Mesothelial cell of epicardium (in vitro differentiated cells): ENCODE measurements around the gene ZMYM2. TPM values are rescaled to one million over a fixed set of nuclear protein-coding genes. Genes with fewer than 3 reads are reported as not detected.
"Not testable (repeated sequence)": the region's sequence is repeated elsewhere in the genome, so short reads cannot be mapped to it uniquely, and the experiment has no call there.

Experiments used
- DNase-seq, 2 experiments: peaks; one replicate each; pipeline ENCODE4 v3.0.0; 2021; ENCODE audit warnings: low spot score in 2 of 2; ENCODE audit not compliant: unreplicated experiment in 2 of 2
- H3K27ac Mint-ChIP-seq: 2 replicates; pipeline ENCODE4 v1.8.0; 2021; ENCODE audit warnings: mixed read lengths
- H3K27me3 Mint-ChIP-seq: 2 replicates; pipeline ENCODE4 v1.8.0; 2021; ENCODE audit warnings: low read depth, mixed read lengths
- H3K36me3 Mint-ChIP-seq: 2 replicates; pipeline ENCODE4 v1.8.0; 2021; ENCODE audit warnings: mixed read lengths
- H3K4me1 Mint-ChIP-seq: 2 replicates; pipeline ENCODE4 v1.8.0; 2021; ENCODE audit warnings: mixed read lengths
- H3K4me3 Mint-ChIP-seq: 2 replicates; pipeline ENCODE4 v1.8.0; 2021; ENCODE audit warnings: mild to moderate bottlenecking, moderate library complexity, mixed read lengths
- H3K9me3 Mint-ChIP-seq: 2 replicates; pipeline ENCODE4 v1.8.0; 2021; ENCODE audit warnings: mixed read lengths
- CTCF ChIP-seq: fragments of 200-600 bp; sonication (generic); IDR thresholded peaks from one replicate; pipeline ENCODE4 v1.5.0; 2021; ENCODE audit warnings: antibody characterized with exemption; ENCODE audit not compliant: unreplicated experiment
- total RNA-seq: library from RNA; stranded (reverse); gene quantifications from 3 replicates; pipeline ENCODE4 v1.2.1, GENCODE V29; 2021

ZMYM2 gene
- total RNA-seq, 1 donor from 2014 or later = 208 TPM

DNA sequence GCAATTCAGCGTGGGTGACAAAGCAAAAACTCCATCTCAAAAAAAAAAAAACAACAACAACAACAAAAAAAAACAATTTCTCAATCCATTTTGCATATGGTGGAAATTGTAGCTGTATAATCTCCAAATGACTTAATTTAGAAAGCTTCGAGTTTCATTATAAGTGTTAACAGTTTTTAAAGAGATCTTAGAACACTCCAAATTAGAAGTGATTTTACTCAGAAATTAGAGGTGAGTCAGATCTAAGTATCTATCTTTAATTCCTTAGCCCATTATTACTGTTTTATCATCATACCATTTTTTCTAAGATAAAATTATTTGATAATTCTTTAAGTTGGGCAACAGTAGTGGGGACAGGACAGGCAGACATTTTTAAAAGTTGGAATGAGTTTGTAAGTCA lies 60.5 kb downstream of the ZMYM2 start:
- Mint-ChIP-seq H3K36me3 (peaks cover 58% of the 10 kb centered on the region), H3K27me3 (no peaks in the 10 kb centered on the region), H3K4me1 (peaks cover 12% of the 10 kb centered on the region), H3K4me3 (no peak overlapping the region), H3K9me3 (peaks cover 35% of the 10 kb centered on the region), H3K27ac (no peak overlapping the region)
- DNase-seq = no peak
- no peak for TF ChIP-seq CTCF

DNA sequence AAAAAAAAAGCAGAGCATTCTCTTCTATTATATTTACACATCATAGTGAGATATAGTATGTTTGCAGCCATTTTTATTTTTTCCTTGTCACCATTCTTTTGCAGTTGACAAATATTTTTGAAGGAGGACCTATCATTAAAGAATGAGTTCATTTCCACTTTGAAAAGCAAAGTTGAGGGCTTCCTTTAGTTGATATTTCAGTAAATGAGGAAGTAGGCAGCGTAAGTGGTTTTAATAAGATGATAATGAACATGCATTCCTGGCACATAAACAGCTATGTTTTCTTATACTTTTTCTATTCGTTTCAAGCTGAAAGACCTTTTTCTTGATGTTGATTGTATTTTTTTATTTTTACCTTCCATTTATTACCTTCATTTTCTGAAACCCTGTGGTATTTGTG lies 66.2 kb downstream of the ZMYM2 start:
- no peaks in the 10 kb centered on the region for H3K9me3 Mint-ChIP-seq
- DNase-seq = no peak
- no peak for TF ChIP-seq CTCF
- H3K36me3 Mint-ChIP-seq = peaks cover 34% of the 10 kb centered on the region
- H3K27me3 Mint-ChIP-seq = no peaks in the 10 kb centered on the region
- no peak overlapping the region for H3K27ac Mint-ChIP-seq
- H3K4me1 Mint-ChIP-seq = peaks cover 12% of the 10 kb centered on the region
- no peak overlapping the region for H3K4me3 Mint-ChIP-seq

DNA sequence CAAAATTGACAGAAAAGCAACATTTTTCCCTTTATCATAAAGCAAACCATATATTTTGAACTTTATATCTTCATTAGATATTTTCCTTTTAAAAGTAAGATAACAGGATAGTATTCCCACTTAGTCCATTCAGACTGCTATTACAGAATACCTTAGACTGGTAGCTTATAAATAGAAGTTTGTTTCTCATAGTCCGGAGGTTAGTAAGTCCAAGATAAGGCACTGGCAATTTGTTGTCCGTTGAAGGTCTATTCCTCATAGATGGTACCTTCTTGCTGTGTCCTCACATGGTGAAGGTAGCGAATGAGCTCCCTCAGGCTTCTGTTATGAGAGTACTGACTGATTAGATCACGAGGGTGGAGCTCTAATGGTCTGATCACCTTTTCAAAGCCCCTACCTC lies 70.4 kb downstream of the ZMYM2 start:
- no peaks in the 10 kb centered on the region for H3K9me3 Mint-ChIP-seq
- no peak for TF ChIP-seq CTCF
- no peak overlapping the region for H3K27ac Mint-ChIP-seq
- no peaks in the 10 kb centered on the region for H3K4me1 Mint-ChIP-seq
- H3K27me3 Mint-ChIP-seq = no peaks in the 10 kb centered on the region
- H3K36me3 Mint-ChIP-seq = peaks cover 40% of the 10 kb centered on the region
- no peak overlapping the region for H3K4me3 Mint-ChIP-seq
- no peak for DNase-seq

DNA sequence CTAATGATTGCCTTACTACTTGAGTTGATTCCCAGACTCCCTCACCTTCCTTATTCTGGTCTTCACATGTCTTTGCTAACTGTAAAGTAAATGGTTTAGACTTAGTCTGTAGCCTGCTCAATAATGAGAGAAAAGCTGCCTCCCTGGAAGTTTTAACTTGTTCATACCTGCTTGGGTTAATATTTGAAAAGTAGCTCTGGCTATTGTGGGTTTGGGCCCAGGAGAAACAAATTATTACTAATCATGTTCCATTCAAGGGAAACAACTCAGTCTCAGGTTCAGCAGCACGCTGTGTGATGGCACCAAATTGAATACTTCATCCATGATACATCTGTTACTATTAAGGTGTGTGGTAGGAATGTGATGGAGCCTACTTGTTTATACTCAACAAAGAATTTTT lies 75.0 kb downstream of the ZMYM2 start:
- no peak for TF ChIP-seq CTCF

DNA sequence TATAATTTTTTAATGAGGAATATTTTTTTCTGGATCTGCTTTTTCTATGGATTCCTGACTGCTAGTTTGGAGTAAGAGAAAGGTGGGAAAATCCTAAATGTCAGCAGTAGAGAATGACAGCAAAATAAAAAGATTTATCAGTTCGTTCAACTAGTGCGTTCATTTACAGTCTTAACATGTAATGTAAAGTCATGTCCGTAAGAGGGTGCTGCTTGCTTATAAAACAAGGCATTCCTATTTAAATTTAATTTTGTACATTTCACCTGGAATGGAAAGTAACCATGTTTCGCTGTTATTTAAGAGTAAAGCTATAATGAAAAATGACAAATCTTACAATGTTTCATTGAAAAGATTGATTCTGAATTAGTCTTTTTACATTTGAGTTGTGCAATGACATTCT lies 76.6 kb downstream of the ZMYM2 start:
- Mint-ChIP-seq H3K27me3 (no peaks in the 10 kb centered on the region), H3K4me1 (no peaks in the 10 kb centered on the region), H3K4me3 (no peak overlapping the region), H3K27ac (no peak overlapping the region), H3K36me3 (peaks cover 67% of the 10 kb centered on the region), H3K9me3 (peaks cover 15% of the 10 kb centered on the region)
- no peak for DNase-seq
- no peak for TF ChIP-seq CTCF

More for the DNA sequence above, 75.0 kb downstream of the ZMYM2 start:
- Mint-ChIP-seq H3K27me3 (no peaks in the 10 kb centered on the region), H3K9me3 (peaks cover 3% of the 10 kb centered on the region), H3K4me3 (no peak overlapping the region), H3K36me3 (peaks cover 58% of the 10 kb centered on the region), H3K4me1 (no peaks in the 10 kb centered on the region), H3K27ac (no peak overlapping the region)
- DNase-seq = no peak

DNA sequence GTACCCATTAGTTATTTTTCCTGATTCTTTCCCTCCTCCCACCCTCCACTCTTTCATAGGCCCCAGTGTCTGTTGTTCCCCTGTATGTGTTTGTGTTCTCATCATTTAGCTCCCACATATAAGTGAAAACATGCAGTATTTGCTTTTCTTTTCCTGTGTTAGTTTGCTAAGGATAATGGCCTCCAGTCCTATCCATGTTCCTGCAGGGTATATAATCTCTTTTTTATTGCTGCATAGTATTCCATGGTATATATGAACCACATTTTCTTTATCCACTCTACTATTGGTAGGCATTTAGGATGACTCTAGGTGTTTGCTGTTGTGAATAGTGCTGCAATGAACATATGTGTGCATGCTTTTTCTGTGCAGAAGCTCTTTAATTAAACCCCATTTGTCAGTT lies 79.4 kb downstream of the ZMYM2 start:
- Mint-ChIP-seq H3K27me3 (no peaks in the 10 kb centered on the region), H3K4me3 (no peak overlapping the region), H3K9me3 (peaks cover 21% of the 10 kb centered on the region), H3K36me3 (peaks cover 77% of the 10 kb centered on the region), H3K4me1 (no peaks in the 10 kb centered on the region), H3K27ac (no peak overlapping the region)
- no peak for DNase-seq
- no peak for TF ChIP-seq CTCF

DNA sequence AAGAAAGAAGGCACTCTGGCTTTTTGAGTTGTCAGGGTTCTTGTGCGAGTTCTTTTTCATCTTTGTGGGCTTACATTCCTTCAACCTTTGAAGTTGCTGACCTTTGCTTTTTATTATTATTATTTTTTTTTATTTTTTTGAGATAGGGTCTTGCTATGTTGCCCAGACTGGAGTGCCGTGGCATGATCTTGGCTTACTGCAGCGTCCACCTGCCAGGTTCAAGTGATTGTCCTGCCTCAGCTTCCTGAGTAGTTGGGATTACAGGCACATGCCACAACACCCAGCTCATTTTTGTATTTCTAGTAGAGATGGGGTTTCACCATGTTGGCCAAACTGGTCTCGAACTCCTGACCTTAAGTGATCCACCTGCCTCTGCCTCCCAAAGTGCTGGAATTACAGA lies 84.1 kb downstream of the ZMYM2 start:
- not testable (repeated sequence) for H3K4me1 Mint-ChIP-seq, H3K27ac Mint-ChIP-seq, DNase-seq, H3K27me3 Mint-ChIP-seq, H3K4me3 Mint-ChIP-seq
- Mint-ChIP-seq H3K9me3 (peaks cover 21% of the 10 kb centered on the region), H3K36me3 (peaks cover 56% of the 10 kb centered on the region)
